Vagina (tissue), 2 donors: ENCODE data around the gene CSPG4. TPM values are rescaled to one million over a fixed set of nuclear protein-coding genes. Genes with fewer than 3 reads are reported as not detected.

Source experiments
- DNase-seq, 2 donors: peaks; one replicate each; pipeline ENCODE4 v3.0.0-alpha.2; 2017; ENCODE audit errors: extremely low spot score in 2 of 2
- H3K27ac ChIP-seq: fragments of 200-600 bp; sonication (generic); one replicate; pipeline ENCODE4 v1.5.1; 2019
- H3K27me3 ChIP-seq: fragments of 200-600 bp; sonication (generic); one replicate; pipeline ENCODE4 v1.5.1; 2019
- H3K36me3 ChIP-seq, 2 donors: fragments of 200-600 bp; sonication (generic); one replicate each; pipeline ENCODE4 v1.5.1; 2017 to 2019
- H3K4me1 ChIP-seq: fragments of 200-600 bp; sonication (generic); one replicate; pipeline ENCODE4 v1.5.1; 2019
- H3K4me3 ChIP-seq, 2 donors: fragments of 200-600 bp; sonication (generic); 1 replicate in 1 of 2; 2 replicates in 1 of 2; pipeline ENCODE4 v1.5.1; 2016 to 2019
- H3K9me3 ChIP-seq: fragments of 200-600 bp; sonication (generic); one replicate; pipeline ENCODE4 v1.5.1; 2019
- POLR2A ChIP-seq, 2 donors: fragments of 450-650 bp; IDR thresholded peaks; one replicate each; pipeline ENCODE4 v1.6.1; 2017; ENCODE audit warnings: antibody characterized with exemption in 2 of 2, mild to moderate bottlenecking in 2 of 2, moderate library complexity in 2 of 2
- POLR2AphosphoS5 ChIP-seq, 2 donors: sonication (generic); formaldehyde crosslinking; IDR thresholded peaks; one replicate each; pipeline ENCODE4 v1.9.0; 2017; ENCODE audit warnings: antibody characterized with exemption in 2 of 2, mild to moderate bottlenecking in 2 of 2, low read depth in 1 of 2; ENCODE audit not compliant: insufficient read depth in 1 of 2
- intact Hi-C: fragments of 100-400 bp; cut with DNase I; formaldehyde crosslinking; loops from one replicate; pipeline ENCODE4 v1.15.1; 2023
- total RNA-seq: library from RNA; depleted of rRNA; stranded (reverse); fragments of >200 nt; gene quantifications from one replicate; pipeline ENCODE4 v1.2.3, GENCODE V29; 2016
- TF ChIP-seq, protein P1 (sequence below), 3 experiments: fragments of 450-650 bp in 2 of 3; fragments of 200-600 bp in 1 of 3; sonication (generic) in 1 of 3; IDR thresholded peaks; one replicate each; pipeline ENCODE4 v1.5.1; 2017 to 2019; ENCODE audit warnings: antibody characterized with exemption in 3 of 3, mild to moderate bottlenecking in 2 of 3, moderate library complexity in 2 of 3

The CSPG4 gene
- total RNA-seq, 1 donor from 2014 or later = 23.1 TPM

DNA sequence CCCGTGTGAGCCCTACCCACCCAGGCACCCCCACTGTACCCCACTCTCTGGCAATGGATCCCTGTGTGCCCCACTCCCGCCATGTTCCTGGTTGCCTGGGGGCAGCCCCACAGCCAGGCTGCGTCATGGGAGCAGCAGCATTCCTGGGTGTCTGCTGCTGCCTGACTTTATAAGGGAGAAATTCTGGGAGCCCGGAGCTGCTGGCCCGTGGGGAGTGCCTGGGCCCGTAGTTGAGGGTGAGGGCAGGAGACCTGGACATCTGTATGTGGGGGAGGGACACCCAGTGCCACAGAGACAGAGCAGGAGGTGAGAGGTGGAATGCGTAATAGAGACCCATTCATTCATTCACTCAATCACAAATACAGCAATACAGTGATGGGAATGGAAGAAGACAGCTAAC lies 15.1 kb downstream of the CSPG4 start:
- TF ChIP-seq POLR2A (IDR thresholded peaks at IDR 0.05) = no peak
- peak in 1 of 2 donors; percentile 68 for TF ChIP-seq POLR2AphosphoS5 (IDR thresholded peaks at IDR 0.05; ENCODE audit: insufficient read depth in 1 of 2, low read depth in 1 of 2)
- intact Hi-C loops = no loop called here
- H3K36me3 ChIP-seq = no peaks in the 10 kb centered on the region
- no peak overlapping the region for H3K4me3 ChIP-seq
- no peaks in the 10 kb centered on the region for H3K27me3 ChIP-seq
- peak overlapping the region; percentile 87 for H3K27ac ChIP-seq
- no peak for DNase-seq
- peaks cover 97% of the 10 kb centered on the region for H3K4me1 ChIP-seq
- no peaks in the 10 kb centered on the region for H3K9me3 ChIP-seq

DNA sequence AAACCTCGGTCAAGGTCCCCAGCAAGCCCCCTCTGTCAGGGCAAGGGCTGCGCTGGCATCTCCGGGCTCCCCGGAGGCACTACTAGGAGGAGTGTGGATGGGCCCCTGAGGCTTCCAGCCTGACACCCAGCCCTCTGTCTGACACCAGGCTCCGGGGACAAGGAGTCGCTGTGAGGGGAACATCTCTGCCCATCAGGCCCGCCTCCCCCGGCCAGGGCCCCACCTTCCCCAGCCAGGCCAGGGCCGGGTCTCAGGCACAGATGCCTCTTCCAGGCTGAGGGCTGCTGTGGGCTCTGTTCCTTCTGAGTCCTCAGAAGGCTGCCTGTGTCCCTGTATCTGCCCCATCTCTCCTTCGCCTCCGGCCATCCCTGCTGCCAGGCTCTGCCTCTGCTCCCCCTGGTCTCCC lies 15.8 kb downstream of the CSPG4 start:
- H3K36me3 ChIP-seq = no peaks in the 10 kb centered on the region
- TF ChIP-seq, protein P1, sequence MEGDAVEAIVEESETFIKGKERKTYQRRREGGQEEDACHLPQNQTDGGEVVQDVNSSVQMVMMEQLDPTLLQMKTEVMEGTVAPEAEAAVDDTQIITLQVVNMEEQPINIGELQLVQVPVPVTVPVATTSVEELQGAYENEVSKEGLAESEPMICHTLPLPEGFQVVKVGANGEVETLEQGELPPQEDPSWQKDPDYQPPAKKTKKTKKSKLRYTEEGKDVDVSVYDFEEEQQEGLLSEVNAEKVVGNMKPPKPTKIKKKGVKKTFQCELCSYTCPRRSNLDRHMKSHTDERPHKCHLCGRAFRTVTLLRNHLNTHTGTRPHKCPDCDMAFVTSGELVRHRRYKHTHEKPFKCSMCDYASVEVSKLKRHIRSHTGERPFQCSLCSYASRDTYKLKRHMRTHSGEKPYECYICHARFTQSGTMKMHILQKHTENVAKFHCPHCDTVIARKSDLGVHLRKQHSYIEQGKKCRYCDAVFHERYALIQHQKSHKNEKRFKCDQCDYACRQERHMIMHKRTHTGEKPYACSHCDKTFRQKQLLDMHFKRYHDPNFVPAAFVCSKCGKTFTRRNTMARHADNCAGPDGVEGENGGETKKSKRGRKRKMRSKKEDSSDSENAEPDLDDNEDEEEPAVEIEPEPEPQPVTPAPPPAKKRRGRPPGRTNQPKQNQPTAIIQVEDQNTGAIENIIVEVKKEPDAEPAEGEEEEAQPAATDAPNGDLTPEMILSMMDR (IDR thresholded peaks at IDR 0.05) = no peak
- TF ChIP-seq POLR2AphosphoS5 (IDR thresholded peaks at IDR 0.05; ENCODE audit: insufficient read depth in 1 of 2, low read depth in 1 of 2) = no peak
- no peak for TF ChIP-seq POLR2A (IDR thresholded peaks at IDR 0.05)
- H3K4me1 ChIP-seq = peaks cover 90% of the 10 kb centered on the region
- peak overlapping the region; percentile 87 for H3K27ac ChIP-seq
- DNase-seq = no peak
- H3K9me3 ChIP-seq = no peaks in the 10 kb centered on the region
- no peaks in the 10 kb centered on the region for H3K27me3 ChIP-seq
- intact Hi-C loops = no loop called here
- no peak overlapping the region for H3K4me3 ChIP-seq

DNA sequence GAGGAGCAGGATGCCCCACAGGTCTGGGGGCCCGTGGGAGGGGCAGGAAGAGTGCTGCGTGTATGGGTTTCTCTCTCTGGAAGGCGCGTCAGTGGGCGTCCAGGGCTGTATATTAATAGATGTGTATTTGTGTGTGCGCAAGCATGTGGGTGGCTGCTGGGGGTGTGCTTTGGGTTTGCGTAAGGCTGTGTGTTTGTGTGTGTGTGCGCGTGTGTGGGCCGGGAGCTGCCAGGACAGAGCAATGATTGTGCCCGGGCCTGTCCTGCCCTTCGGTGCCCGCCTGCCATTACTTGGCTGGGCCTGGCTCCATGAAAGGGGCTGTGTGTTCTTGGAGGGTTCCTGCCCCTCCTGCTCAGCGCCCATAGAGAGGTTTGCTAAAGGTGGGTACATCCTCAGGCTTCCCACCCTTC lies 16.3 kb downstream of the CSPG4 start:
- H3K27me3 ChIP-seq = no peaks in the 10 kb centered on the region
- DNase-seq = no peak
- H3K9me3 ChIP-seq = no peaks in the 10 kb centered on the region
- TF ChIP-seq POLR2AphosphoS5 (IDR thresholded peaks at IDR 0.05; ENCODE audit: insufficient read depth in 1 of 2, low read depth in 1 of 2) (peak in 1 of 2 donors; percentile 15), POLR2A (IDR thresholded peaks at IDR 0.05) (no peak)
- TF ChIP-seq, protein P1 (IDR thresholded peaks at IDR 0.05) = no peak
- H3K27ac ChIP-seq = peak overlapping the region; percentile 87
- H3K4me3 ChIP-seq = no peak overlapping the region
- H3K4me1 ChIP-seq = peaks cover 85% of the 10 kb centered on the region
- no peaks in the 10 kb centered on the region for H3K36me3 ChIP-seq
- intact Hi-C loops = no loop called here

DNA sequence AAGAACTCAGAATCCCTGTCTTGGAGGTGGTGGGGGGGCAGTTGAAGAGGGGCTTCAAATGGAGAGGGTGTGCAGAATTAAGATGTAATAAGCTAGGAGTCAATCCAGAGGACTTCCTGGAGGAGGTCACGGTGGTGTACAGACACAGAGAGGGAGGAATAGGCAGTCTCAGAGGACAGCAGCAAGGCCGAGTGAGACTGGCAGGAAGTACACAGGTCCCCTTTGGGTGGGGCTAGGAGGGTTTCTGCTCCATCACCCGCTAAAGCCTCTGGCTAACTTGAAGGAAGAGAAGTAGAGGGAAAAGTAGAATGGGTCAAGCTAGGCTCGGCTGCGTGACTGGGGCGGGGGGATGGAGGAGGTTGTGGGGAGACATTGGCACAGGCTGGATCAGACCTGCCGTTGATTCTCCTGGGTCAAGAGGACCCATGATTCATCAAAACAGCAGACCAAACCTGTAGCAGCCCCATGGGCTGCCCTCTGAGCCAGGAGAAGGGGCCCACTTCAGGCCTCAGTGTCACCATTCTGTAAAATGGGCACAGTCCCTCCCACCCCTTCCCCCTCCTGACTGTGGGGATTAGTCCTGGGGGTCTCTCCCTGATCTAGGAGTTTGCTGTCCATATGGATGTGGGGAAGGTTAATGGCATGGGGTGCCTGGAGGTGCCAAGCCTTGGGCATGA lies 16.9 kb downstream of the CSPG4 start:
- H3K4me3 ChIP-seq = no peak overlapping the region
- peak overlapping the region; percentile 87 for H3K27ac ChIP-seq
- no peaks in the 10 kb centered on the region for H3K36me3 ChIP-seq
- TF ChIP-seq POLR2AphosphoS5 (IDR thresholded peaks at IDR 0.05; ENCODE audit: insufficient read depth in 1 of 2, low read depth in 1 of 2) (no peak), POLR2A (IDR thresholded peaks at IDR 0.05) (no peak)
- TF ChIP-seq, protein P1 (IDR thresholded peaks at IDR 0.05) = no peak
- H3K27me3 ChIP-seq = no peaks in the 10 kb centered on the region
- peaks cover 79% of the 10 kb centered on the region for H3K4me1 ChIP-seq
- intact Hi-C loops = no loop called here
- H3K9me3 ChIP-seq = no peaks in the 10 kb centered on the region
- no peak for DNase-seq

DNA sequence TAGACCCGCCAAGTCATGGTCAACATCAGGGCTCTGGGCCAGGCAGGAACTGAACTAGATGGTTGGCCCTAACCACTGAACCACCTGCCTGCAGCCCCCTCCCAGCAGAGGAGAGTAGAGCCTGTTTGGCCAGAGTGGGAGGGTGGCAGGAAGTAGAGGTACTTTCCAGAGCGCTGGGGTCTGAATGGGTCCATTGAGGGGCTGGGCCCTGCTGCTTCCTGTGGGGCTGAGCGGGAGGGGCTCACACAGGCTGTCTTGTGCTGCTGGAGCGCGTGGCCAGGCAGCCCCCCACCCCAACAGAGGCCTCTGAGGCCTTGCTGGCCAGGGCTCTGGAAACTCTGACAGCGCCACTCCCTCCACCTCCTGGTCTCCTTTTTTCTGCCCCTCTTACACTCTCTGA lies 17.4 kb downstream of the CSPG4 start:
- peaks cover 74% of the 10 kb centered on the region for H3K4me1 ChIP-seq

More for the DNA sequence above, 17.4 kb downstream of the CSPG4 start:
- Histone ChIP-seq H3K4me3 (no peak overlapping the region), H3K27ac (peak overlapping the region; percentile 87), H3K27me3 (no peaks in the 10 kb centered on the region), H3K36me3 (no peaks in the 10 kb centered on the region), H3K9me3 (no peaks in the 10 kb centered on the region)
- TF ChIP-seq, protein P1 (IDR thresholded peaks at IDR 0.05) = no peak
- TF ChIP-seq POLR2A (IDR thresholded peaks at IDR 0.05) (no peak), POLR2AphosphoS5 (IDR thresholded peaks at IDR 0.05; ENCODE audit: insufficient read depth in 1 of 2, low read depth in 1 of 2) (no peak)
- intact Hi-C loops = no loop called here
- DNase-seq = no peak
